DND-41 (cell line): Measurements from ENCODE around the gene GFOD1.

Source experiments
- ATAC-seq: fragments of 200-7000 bp; cut with Tn5 transposase; 3 replicates; pipeline ENCODE4 v1.9.1; 2021; ENCODE audit warnings: low read depth; ENCODE audit not compliant: insufficient read depth
- DNase-seq: peaks from one replicate; pipeline ENCODE4 v3.0.0-alpha.2; 2020
- H2AFZ ChIP-seq: 2 replicates; pipeline ENCODE4 v1.6.0; 2012; ENCODE audit warnings: low read depth, low read length
- H3K27ac ChIP-seq: 2 replicates; pipeline ENCODE4 v1.5.1; 2012; ENCODE audit warnings: low read length, inconsistent platforms
- H3K27me3 ChIP-seq: fragments of 200-600 bp; sonication (generic); 2 replicates; pipeline ENCODE4 v1.6.0; 2012; ENCODE audit warnings: low read length, mild to moderate bottlenecking, inconsistent platforms; ENCODE audit not compliant: insufficient read depth, poor library complexity
- H3K36me3 ChIP-seq: 2 replicates; pipeline ENCODE4 v1.5.1; 2012; ENCODE audit warnings: low read length, inconsistent platforms; ENCODE audit not compliant: insufficient read depth
- H3K4me1 ChIP-seq: 2 replicates; pipeline ENCODE4 v1.5.1; 2012; ENCODE audit warnings: mild to moderate bottlenecking, low read length; ENCODE audit not compliant: insufficient read depth
- H3K4me2 ChIP-seq: 2 replicates; pipeline ENCODE4 v1.6.0; 2012; ENCODE audit warnings: mild to moderate bottlenecking, moderate library complexity, low read length, inconsistent platforms; ENCODE audit not compliant: insufficient read depth
- H3K4me3 ChIP-seq, 2 experiments: fragments of 200-600 bp in 1 of 2; shearing (Covaris generic) in 1 of 2; 2 replicates each; pipeline ENCODE4 v1.5.1; 2012 to 2016; ENCODE audit warnings: inconsistent platforms in 2 of 2, low read length in 2 of 2, mild to moderate bottlenecking in 2 of 2, low read depth in 1 of 2, moderate library complexity in 1 of 2
- H3K79me2 ChIP-seq: 2 replicates; pipeline ENCODE4 v1.6.0; 2012; ENCODE audit warnings: low read length, inconsistent platforms; ENCODE audit not compliant: insufficient read depth
- H3K9ac ChIP-seq: 2 replicates; pipeline ENCODE4 v1.6.0; 2012; ENCODE audit warnings: low read depth, mild to moderate bottlenecking, inconsistent platforms, low read length, moderate library complexity
- H3K9me3 ChIP-seq: 2 replicates; pipeline ENCODE4 v1.5.1; 2012; ENCODE audit warnings: low read length, moderate library complexity, mild to moderate bottlenecking, inconsistent platforms; ENCODE audit not compliant: insufficient read depth, severe bottlenecking
- H4K20me1 ChIP-seq: 2 replicates; pipeline ENCODE4 v1.6.0; 2012; ENCODE audit warnings: low read length; ENCODE audit not compliant: insufficient read depth
- CTCF ChIP-seq: IDR thresholded peaks from 2 replicates; pipeline ENCODE4 v1.5.1; 2012; ENCODE audit warnings: borderline replicate concordance, low read length, moderate library complexity, mild to moderate bottlenecking; ENCODE audit not compliant: poor library complexity, severe bottlenecking; ENCODE audit errors: extremely low read depth
- EZH2 ChIP-seq: IDR thresholded peaks from 3 replicates; pipeline ENCODE4 v1.6.1; 2012; ENCODE audit warnings: borderline replicate concordance, low read depth, mild to moderate bottlenecking, moderate library complexity, low read length, inconsistent platforms; ENCODE audit not compliant: severe bottlenecking

GFOD1 gene

GRCh38 chr6:13446381-13446780 lies 41.0 kb downstream of the GFOD1 start:
- peaks cover 4% of the 10 kb centered on the region; the same call in 1 of the 2 replicates for H4K20me1 ChIP-seq
- H3K4me1 ChIP-seq = peaks cover 9% of the 10 kb centered on the region
- no peaks in the 10 kb centered on the region for H3K36me3 ChIP-seq
- DNase-seq = no peak
- H3K27ac ChIP-seq = no peak overlapping the region
- no peak overlapping the region for H3K4me3 ChIP-seq
- no peak overlapping the region for H3K4me2 ChIP-seq
- no peak overlapping the region for H3K9ac ChIP-seq
- no peaks in the 10 kb centered on the region for H3K79me2 ChIP-seq
- H3K9me3 ChIP-seq = no peaks in the 10 kb centered on the region
- ATAC-seq = no peak
- no peak for TF ChIP-seq EZH2
- no peak for TF ChIP-seq CTCF
- no peaks in the 10 kb centered on the region for H3K27me3 ChIP-seq
- no peak overlapping the region for H2AFZ ChIP-seq

- TF ChIP-seq EZH2 = no peak
- TF ChIP-seq CTCF = no peak
- peaks cover 4% of the 10 kb centered on the region; the same call in 1 of the 2 replicates for H4K20me1 ChIP-seq
- H3K27ac ChIP-seq = no peak overlapping the region
- H3K79me2 ChIP-seq = no peaks in the 10 kb centered on the region
- H2AFZ ChIP-seq = no peak overlapping the region
- no peak for ATAC-seq
- no peak overlapping the region for H3K4me2 ChIP-seq
- peaks cover 9% of the 10 kb centered on the region for H3K4me1 ChIP-seq
- H3K27me3 ChIP-seq = no peaks in the 10 kb centered on the region
- no peak for DNase-seq
- H3K4me3 ChIP-seq = no peak overlapping the region
- H3K9ac ChIP-seq = no peak overlapping the region
- no peaks in the 10 kb centered on the region for H3K36me3 ChIP-seq
- H3K9me3 ChIP-seq = no peaks in the 10 kb centered on the region
Observed at GRCh38 chr6:13445744-13446115, 41.7 kb downstream of the GFOD1 start.

- Histone ChIP-seq H3K4me2 (peak overlapping the region; percentile 26; the same call in 1 of the 2 replicates), H3K9ac (no peak overlapping the region), H3K9me3 (no peaks in the 10 kb centered on the region), H4K20me1 (peaks cover 4% of the 10 kb centered on the region; the same call in 1 of the 2 replicates), H3K36me3 (no peaks in the 10 kb centered on the region), H3K4me3 (no peak overlapping the region), H3K27me3 (no peaks in the 10 kb centered on the region), H3K27ac (no peak overlapping the region), H2AFZ (no peak overlapping the region), H3K4me1 (peaks cover 9% of the 10 kb centered on the region), H3K79me2 (no peaks in the 10 kb centered on the region)
- ATAC-seq = peak; percentile 97
- TF ChIP-seq CTCF (no peak), EZH2 (no peak)
- peak; percentile 80 for DNase-seq
Observed at GRCh38 chr6:13445005-13445743, 42.2 kb downstream of the GFOD1 start.
